ENCODE data around the gene ATP1A1. TPM values are rescaled to one million over a fixed set of nuclear protein-coding genes. Genes with fewer than 3 reads are reported as not detected.
A peak's percentile ranks its signal among the peaks of the same experiment; 100 is the strongest.

Gene ATP1A1
- total and polyA plus RNA-seq, 2 donors: 66.4 to 146 TPM

DNA sequence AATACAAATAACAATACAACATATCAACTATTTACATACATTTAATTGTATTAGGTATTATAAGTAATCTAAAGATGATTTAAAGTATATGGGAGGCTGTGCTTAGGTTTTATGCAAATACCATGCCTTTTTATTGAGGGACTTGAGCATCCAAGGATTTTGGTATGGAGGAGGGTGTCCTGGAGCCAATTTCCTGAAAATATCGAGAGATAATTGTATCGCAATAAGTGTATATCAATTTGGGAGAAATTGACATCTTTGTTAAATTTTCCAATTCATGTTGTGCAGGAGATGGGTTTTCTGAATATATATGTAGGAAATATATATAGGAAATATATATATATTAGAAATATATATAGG lies 63.5 kb downstream of the ATP1A1 start:
- H3K4me3 ChIP-seq (ENCODE audit: low read length in 2 of 2): no peak overlapping the region
- 98% methylated on average over 2 of the region's 2 CpGs for WGBS
- no peaks in the 10 kb centered on the region for H3K36me3 ChIP-seq (ENCODE audit: control insufficient read depth in 2 of 2, insufficient read depth in 2 of 2, low read length in 1 of 2)
- peaks cover 0 to 4% of the 10 kb centered on the region in 2 donors for H3K27me3 ChIP-seq (ENCODE audit: control insufficient read depth in 2 of 2, insufficient read depth in 1 of 2, low read length in 1 of 2)
- H3K27ac ChIP-seq (ENCODE audit: low read depth in 1 of 2, low read length in 1 of 2): no peak overlapping the region
- peak in 2 of 9 donors; percentile 14 to 41 for DNase-seq (ENCODE audit: low read depth in 6 of 9, low spot score in 9 of 9)
- H3K9me3 ChIP-seq (ENCODE audit: control insufficient read depth in 2 of 2, insufficient read depth in 1 of 2, low read length in 1 of 2): no peaks in the 10 kb centered on the region
- no peaks in the 10 kb centered on the region for H3K4me1 ChIP-seq (ENCODE audit: control insufficient read depth in 2 of 2, insufficient read depth in 2 of 2, low read length in 2 of 2)

DNA sequence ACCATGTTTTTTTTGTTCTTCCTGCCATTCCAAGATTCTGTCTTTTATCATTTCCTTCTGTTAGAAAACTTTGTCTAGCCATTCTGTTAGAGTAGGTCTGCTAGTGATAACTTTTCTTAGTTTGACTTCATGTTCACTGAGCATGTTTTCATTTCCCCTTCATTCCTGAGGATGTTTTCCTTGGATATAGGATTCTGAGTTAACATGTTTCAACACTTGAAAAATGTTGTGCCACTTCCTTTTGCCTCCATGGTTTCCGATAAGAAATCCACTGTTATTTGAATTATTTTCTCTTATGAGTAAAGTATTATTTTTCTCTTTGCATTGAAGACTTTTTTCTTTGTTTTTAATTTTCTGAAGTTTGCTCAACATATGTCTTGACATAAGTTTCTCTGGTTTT lies 66.7 kb downstream of the ATP1A1 start:
- Histone ChIP-seq H3K27me3 (ENCODE audit: control insufficient read depth in 2 of 2, insufficient read depth in 1 of 2, low read length in 1 of 2) (no peaks in the 10 kb centered on the region), H3K4me1 (ENCODE audit: control insufficient read depth in 2 of 2, insufficient read depth in 2 of 2, low read length in 2 of 2) (no peaks in the 10 kb centered on the region), H3K9me3 (ENCODE audit: control insufficient read depth in 2 of 2, insufficient read depth in 1 of 2, low read length in 1 of 2) (no peaks in the 10 kb centered on the region), H3K36me3 (ENCODE audit: control insufficient read depth in 2 of 2, insufficient read depth in 2 of 2, low read length in 1 of 2) (no peaks in the 10 kb centered on the region), H3K27ac (ENCODE audit: low read depth in 1 of 2, low read length in 1 of 2) (no peak overlapping the region), H3K4me3 (ENCODE audit: low read length in 2 of 2) (no peak overlapping the region)
- WGBS: 86% methylated on average over 1 of the region's 1 CpG
- DNase-seq (ENCODE audit: low read depth in 6 of 9, low spot score in 9 of 9): no peak

DNA sequence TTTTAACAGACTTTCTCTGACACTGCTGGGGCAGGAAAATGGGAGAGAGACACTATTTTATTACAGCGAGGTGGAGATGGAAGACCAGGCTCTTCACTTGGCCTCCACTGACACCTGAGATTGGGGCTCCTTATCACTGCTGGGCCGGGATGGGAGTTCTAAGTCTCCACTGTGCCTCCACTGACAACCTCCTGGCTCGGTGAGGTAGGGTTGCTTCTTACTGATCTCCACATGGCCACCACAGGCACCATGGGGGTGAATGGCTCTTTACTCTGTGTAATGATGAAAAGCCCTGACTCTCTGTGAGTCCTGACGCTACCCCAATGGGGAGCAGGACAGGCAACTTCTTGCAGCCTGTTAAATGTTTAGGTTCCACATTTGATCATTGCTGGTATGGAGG lies 67.7 kb downstream of the ATP1A1 start:
- WGBS: 96% methylated on average over 4 of the region's 4 CpGs
- Histone ChIP-seq H3K27ac (ENCODE audit: low read depth in 1 of 2, low read length in 1 of 2) (no peak overlapping the region), H3K4me1 (ENCODE audit: control insufficient read depth in 2 of 2, insufficient read depth in 2 of 2, low read length in 2 of 2) (no peaks in the 10 kb centered on the region), H3K4me3 (ENCODE audit: low read length in 2 of 2) (no peak overlapping the region), H3K9me3 (ENCODE audit: control insufficient read depth in 2 of 2, insufficient read depth in 1 of 2, low read length in 1 of 2) (no peaks in the 10 kb centered on the region), H3K36me3 (ENCODE audit: control insufficient read depth in 2 of 2, insufficient read depth in 2 of 2, low read length in 1 of 2) (no peaks in the 10 kb centered on the region), H3K27me3 (ENCODE audit: control insufficient read depth in 2 of 2, insufficient read depth in 1 of 2, low read length in 1 of 2) (no peaks in the 10 kb centered on the region)
- DNase-seq (ENCODE audit: low read depth in 6 of 9, low spot score in 9 of 9): no peak

DNA sequence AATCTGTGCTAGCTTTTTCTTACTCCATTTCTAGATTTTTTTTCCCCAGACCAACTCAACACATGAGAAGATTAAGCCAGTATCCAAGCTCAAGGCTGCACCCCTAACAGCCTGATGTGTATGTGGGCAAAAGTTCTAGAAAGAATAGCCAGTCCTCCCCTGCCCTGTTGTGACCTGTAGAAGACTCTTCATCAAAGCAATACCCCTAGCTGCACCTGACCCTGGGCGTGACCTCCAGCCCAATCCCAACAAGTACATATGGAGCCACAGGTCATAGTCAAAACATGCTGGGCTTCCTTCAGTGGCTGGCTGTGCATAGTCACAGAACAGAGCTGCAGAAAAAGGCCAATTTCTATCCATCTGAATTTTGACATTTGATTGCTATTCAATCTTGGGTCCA lies 72.5 kb downstream of the ATP1A1 start:
- no peaks in the 10 kb centered on the region for H3K9me3 ChIP-seq (ENCODE audit: control insufficient read depth in 2 of 2, insufficient read depth in 1 of 2, low read length in 1 of 2)
- DNase-seq (ENCODE audit: low read depth in 6 of 9, low spot score in 9 of 9): no peak
- 97% methylated on average over 1 of the region's 1 CpG for WGBS
- H3K27ac ChIP-seq (ENCODE audit: low read depth in 1 of 2, low read length in 1 of 2): no peak overlapping the region
- H3K36me3 ChIP-seq (ENCODE audit: control insufficient read depth in 2 of 2, insufficient read depth in 2 of 2, low read length in 1 of 2): no peaks in the 10 kb centered on the region
- H3K27me3 ChIP-seq (ENCODE audit: control insufficient read depth in 2 of 2, insufficient read depth in 1 of 2, low read length in 1 of 2): no peaks in the 10 kb centered on the region
- no peak overlapping the region for H3K4me3 ChIP-seq (ENCODE audit: low read length in 2 of 2)
- H3K4me1 ChIP-seq (ENCODE audit: control insufficient read depth in 2 of 2, insufficient read depth in 2 of 2, low read length in 2 of 2): no peaks in the 10 kb centered on the region

DNA sequence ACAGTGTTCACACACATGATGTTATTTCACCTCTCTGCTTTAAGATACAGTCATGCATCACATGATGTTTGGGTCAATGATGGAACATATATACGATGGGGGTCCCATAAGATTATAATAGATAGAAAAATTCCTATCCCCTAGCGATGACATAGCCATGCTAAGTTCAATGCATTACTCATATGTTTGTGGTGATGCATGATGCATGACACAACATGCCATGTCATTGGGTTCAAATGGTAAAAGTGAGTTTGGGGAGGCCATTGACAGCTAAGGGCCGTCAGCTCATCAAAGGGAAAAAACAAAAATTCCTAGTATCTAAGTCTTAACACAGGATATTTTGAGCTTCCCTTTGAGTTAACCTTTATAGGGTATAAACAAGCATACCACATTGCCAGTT lies 73.6 kb downstream of the ATP1A1 start:
- Histone ChIP-seq H3K27ac (ENCODE audit: low read depth in 1 of 2, low read length in 1 of 2) (no peak overlapping the region), H3K27me3 (ENCODE audit: control insufficient read depth in 2 of 2, insufficient read depth in 1 of 2, low read length in 1 of 2) (no peaks in the 10 kb centered on the region), H3K36me3 (ENCODE audit: control insufficient read depth in 2 of 2, insufficient read depth in 2 of 2, low read length in 1 of 2) (no peaks in the 10 kb centered on the region), H3K4me1 (ENCODE audit: control insufficient read depth in 2 of 2, insufficient read depth in 2 of 2, low read length in 2 of 2) (no peaks in the 10 kb centered on the region), H3K4me3 (ENCODE audit: low read length in 2 of 2) (no peak overlapping the region), H3K9me3 (ENCODE audit: control insufficient read depth in 2 of 2, insufficient read depth in 1 of 2, low read length in 1 of 2) (no peaks in the 10 kb centered on the region)
- DNase-seq (ENCODE audit: low read depth in 6 of 9, low spot score in 9 of 9): no peak
- WGBS: 98% methylated on average over 3 of the region's 3 CpGs

DNA sequence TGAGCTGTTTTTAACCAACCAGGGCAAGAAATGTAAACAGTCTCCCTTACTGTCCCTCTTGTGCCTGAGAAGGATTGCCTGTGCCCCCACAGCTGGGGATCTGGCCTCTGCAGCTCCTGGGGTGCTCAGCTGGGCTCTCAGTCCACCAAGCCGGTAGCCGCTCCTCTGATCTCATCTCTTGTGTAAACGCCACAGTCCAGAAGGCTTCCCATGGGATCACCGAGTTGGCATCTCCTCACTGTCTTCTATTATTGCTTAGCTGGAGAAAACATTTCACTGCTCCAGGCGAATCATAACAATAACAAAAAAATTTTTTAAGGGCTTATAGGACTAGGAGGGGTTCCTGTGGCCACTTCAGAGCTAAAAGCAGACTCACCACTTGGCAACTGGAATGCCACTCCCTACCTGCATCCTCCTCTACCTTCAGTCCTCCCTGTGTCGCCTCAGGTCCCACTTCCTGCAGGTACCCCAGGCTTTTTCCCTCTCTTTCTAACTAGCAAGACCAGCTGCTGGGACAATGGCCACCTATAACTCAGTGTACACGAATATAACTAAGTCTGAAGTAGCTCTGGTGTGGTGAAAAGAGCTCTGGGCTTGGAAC lies 75.8 kb downstream of the ATP1A1 start:
- Histone ChIP-seq H3K27me3 (ENCODE audit: control insufficient read depth in 2 of 2, insufficient read depth in 1 of 2, low read length in 1 of 2) (no peaks in the 10 kb centered on the region), H3K27ac (ENCODE audit: low read depth in 1 of 2, low read length in 1 of 2) (no peak overlapping the region), H3K4me1 (ENCODE audit: control insufficient read depth in 2 of 2, insufficient read depth in 2 of 2, low read length in 2 of 2) (no peaks in the 10 kb centered on the region), H3K9me3 (ENCODE audit: control insufficient read depth in 2 of 2, insufficient read depth in 1 of 2, low read length in 1 of 2) (no peaks in the 10 kb centered on the region), H3K4me3 (ENCODE audit: low read length in 2 of 2) (no peak overlapping the region), H3K36me3 (ENCODE audit: control insufficient read depth in 2 of 2, insufficient read depth in 2 of 2, low read length in 1 of 2) (no peaks in the 10 kb centered on the region)
- WGBS: 92% methylated on average over 7 of the region's 7 CpGs
- DNase-seq (ENCODE audit: low read depth in 6 of 9, low spot score in 9 of 9): no peak

DNA sequence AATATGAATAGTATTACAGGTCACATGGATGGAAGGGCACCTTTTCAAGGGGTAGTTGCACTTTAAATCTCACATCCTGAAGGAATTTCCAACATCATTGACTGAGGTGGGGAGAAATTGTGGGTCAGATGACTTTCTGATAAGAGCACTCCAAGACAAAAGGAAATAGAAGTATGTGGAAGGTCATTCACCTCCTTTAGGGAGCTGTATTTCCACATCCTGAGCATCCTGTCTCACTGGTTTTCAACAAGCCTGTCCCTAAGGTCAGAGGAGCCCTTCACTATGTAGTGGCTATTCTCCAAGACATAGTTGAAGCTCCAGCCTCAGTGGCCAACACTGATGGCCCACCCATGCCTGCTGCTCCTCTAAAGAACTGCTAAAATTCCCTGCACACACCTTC lies 76.5 kb downstream of the ATP1A1 start:
- H3K9me3 ChIP-seq (ENCODE audit: control insufficient read depth in 2 of 2, insufficient read depth in 1 of 2, low read length in 1 of 2): no peaks in the 10 kb centered on the region

DNA sequence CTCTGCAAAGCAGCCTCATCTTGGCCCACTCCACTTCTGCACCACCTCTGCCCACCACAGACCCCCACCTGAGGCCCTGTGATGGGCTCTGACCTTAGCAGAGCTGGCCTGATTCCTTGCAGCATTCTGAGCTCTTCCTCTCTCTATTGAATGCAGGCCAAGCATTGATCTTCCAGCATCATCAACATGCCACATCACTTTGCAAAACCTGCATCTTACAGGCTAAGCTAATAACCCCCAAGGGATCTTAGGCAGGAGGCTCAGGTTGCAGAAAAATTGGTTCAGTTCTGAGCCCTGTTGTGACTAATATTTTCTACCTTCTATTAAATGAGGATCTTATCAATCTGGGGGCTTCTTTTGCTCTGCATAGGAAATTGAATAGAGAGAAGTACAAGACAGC lies 78.7 kb downstream of the ATP1A1 start:
- Histone ChIP-seq H3K4me3 (ENCODE audit: low read length in 2 of 2) (no peak overlapping the region), H3K27me3 (ENCODE audit: control insufficient read depth in 2 of 2, insufficient read depth in 1 of 2, low read length in 1 of 2) (no peaks in the 10 kb centered on the region), H3K4me1 (ENCODE audit: control insufficient read depth in 2 of 2, insufficient read depth in 2 of 2, low read length in 2 of 2) (no peaks in the 10 kb centered on the region), H3K36me3 (ENCODE audit: control insufficient read depth in 2 of 2, insufficient read depth in 2 of 2, low read length in 1 of 2) (no peaks in the 10 kb centered on the region), H3K9me3 (ENCODE audit: control insufficient read depth in 2 of 2, insufficient read depth in 1 of 2, low read length in 1 of 2) (no peaks in the 10 kb centered on the region), H3K27ac (ENCODE audit: low read depth in 1 of 2, low read length in 1 of 2) (no peak overlapping the region)
- DNase-seq (ENCODE audit: low read depth in 6 of 9, low spot score in 9 of 9): no peak

More for the DNA sequence above, 76.5 kb downstream of the ATP1A1 start:
- no peaks in the 10 kb centered on the region for H3K27me3 ChIP-seq (ENCODE audit: control insufficient read depth in 2 of 2, insufficient read depth in 1 of 2, low read length in 1 of 2)
- H3K36me3 ChIP-seq (ENCODE audit: control insufficient read depth in 2 of 2, insufficient read depth in 2 of 2, low read length in 1 of 2): no peaks in the 10 kb centered on the region
- H3K4me1 ChIP-seq (ENCODE audit: control insufficient read depth in 2 of 2, insufficient read depth in 2 of 2, low read length in 2 of 2): no peaks in the 10 kb centered on the region
- DNase-seq (ENCODE audit: low read depth in 6 of 9, low spot score in 9 of 9): no peak
- no peak overlapping the region for H3K27ac ChIP-seq (ENCODE audit: low read depth in 1 of 2, low read length in 1 of 2)
- H3K4me3 ChIP-seq (ENCODE audit: low read length in 2 of 2): no peak overlapping the region

DNA sequence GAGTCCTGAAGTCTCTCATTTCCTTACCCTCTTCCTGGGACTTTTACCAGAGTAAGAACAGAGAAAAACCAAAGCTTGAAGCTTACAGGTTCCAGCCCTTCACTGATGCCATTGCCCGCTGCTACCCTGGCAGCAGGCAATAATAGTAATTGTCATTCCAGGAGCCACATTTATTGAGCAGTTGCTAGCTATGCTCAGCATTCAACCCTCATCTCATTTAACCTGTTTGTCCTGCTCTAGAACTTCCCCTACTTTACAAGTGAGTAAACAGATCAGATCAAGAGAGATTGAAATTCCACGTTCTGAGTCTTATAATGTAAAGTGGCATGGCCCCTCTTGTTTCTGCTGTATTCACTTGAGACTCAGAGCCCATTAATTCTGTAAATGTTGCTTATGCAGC lies 80.4 kb downstream of the ATP1A1 start:
- H3K27ac ChIP-seq (ENCODE audit: low read depth in 1 of 2, low read length in 1 of 2): no peak overlapping the region
- H3K4me1 ChIP-seq (ENCODE audit: control insufficient read depth in 2 of 2, insufficient read depth in 2 of 2, low read length in 2 of 2): no peaks in the 10 kb centered on the region
- no peak overlapping the region for H3K4me3 ChIP-seq (ENCODE audit: low read length in 2 of 2)
- WGBS: 84% methylated on average over 2 of the region's 2 CpGs
- DNase-seq (ENCODE audit: low read depth in 6 of 9, low spot score in 9 of 9): no peak
- H3K27me3 ChIP-seq (ENCODE audit: control insufficient read depth in 2 of 2, insufficient read depth in 1 of 2, low read length in 1 of 2): no peaks in the 10 kb centered on the region
- no peaks in the 10 kb centered on the region for H3K36me3 ChIP-seq (ENCODE audit: control insufficient read depth in 2 of 2, insufficient read depth in 2 of 2, low read length in 1 of 2)
- H3K9me3 ChIP-seq (ENCODE audit: control insufficient read depth in 2 of 2, insufficient read depth in 1 of 2, low read length in 1 of 2): no peaks in the 10 kb centered on the region

DNA sequence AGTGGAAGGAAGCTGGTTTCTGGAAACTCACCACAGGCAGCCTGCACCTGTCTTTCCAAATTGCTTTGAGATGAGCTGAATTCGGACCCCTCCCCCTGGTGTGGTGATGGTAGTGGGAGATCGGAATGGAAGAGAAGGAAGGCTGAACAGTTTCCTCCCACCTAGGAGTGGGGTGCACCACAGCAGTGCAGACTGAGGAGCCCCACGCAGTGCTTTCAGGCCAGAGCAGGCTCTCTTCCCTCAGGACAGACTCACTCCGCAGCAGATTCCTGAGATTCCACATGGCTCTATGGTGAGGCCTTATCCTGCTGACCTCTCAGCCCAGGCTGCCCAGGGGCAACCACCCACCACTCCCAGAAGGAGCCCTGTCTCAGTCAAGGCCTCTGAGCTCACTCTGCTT lies 80.9 kb downstream of the ATP1A1 start:
- WGBS: 89% methylated on average over 4 of the region's 4 CpGs
- no peaks in the 10 kb centered on the region for H3K4me1 ChIP-seq (ENCODE audit: control insufficient read depth in 2 of 2, insufficient read depth in 2 of 2, low read length in 2 of 2)
- no peaks in the 10 kb centered on the region for H3K27me3 ChIP-seq (ENCODE audit: control insufficient read depth in 2 of 2, insufficient read depth in 1 of 2, low read length in 1 of 2)
- DNase-seq (ENCODE audit: low read depth in 6 of 9, low spot score in 9 of 9): no peak
- H3K27ac ChIP-seq (ENCODE audit: low read depth in 1 of 2, low read length in 1 of 2): no peak overlapping the region
- no peak overlapping the region for H3K4me3 ChIP-seq (ENCODE audit: low read length in 2 of 2)
- no peaks in the 10 kb centered on the region for H3K36me3 ChIP-seq (ENCODE audit: control insufficient read depth in 2 of 2, insufficient read depth in 2 of 2, low read length in 1 of 2)
- H3K9me3 ChIP-seq (ENCODE audit: control insufficient read depth in 2 of 2, insufficient read depth in 1 of 2, low read length in 1 of 2): no peaks in the 10 kb centered on the region
